Measurements from ENCODE around the gene ROGDI.
A peak's percentile ranks its signal among the peaks of the same experiment; 100 is the strongest.

DNA sequence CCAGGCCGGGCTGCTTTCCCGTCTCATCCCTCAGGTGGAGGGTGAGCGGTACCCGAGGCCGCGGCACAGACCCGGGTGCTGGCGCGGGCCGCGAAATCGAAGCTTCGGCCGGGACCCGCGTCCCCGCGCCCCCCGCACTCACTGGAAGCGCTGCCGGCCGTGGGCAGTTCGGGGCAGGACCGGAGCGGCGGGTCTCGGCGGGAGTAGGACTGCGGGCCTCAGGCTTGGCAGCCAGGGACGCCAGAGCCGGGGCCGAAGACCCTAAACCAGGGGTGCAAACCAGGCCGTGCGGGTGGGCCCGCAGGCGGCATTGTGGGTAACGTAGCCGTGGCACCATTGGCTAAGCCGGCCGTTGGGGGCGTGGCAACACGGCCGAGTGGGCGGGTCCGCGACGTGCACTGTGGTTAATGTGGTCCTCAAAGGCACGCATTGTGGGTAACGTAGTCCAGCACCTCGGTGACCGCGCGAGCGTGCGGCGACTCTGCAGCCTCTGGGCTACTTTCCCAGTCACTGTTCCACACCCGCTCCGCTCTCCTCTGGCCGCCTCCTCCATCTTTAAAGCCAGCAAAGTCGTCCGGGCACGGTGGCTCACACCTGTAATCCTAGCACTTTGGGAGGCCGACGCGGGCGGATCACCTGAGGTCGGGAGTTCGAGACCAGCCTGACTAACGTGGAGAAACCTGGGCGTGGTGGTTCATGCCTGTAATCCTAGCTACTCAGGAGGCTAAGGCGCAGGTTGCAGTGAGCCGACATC is 35.4 kb downstream of the ROGDI start, which contains the start of gene ZNF500:
- TF ChIP-seq CTCF (IDR thresholded peaks at IDR 0.05; ENCODE audit: low read depth, low read length) (no peak), POLR2A (IDR thresholded peaks at IDR 0.05; ENCODE audit: extremely low read depth, insufficient read length) (peak; percentile 58), MAX (IDR thresholded peaks at IDR 0.05; ENCODE audit: low read depth, low read length) (peak; percentile 76; the same call in 1 of the 2 replicates), MYC (IDR thresholded peaks at IDR 0.05; ENCODE audit: low read depth, low read length) (peak; percentile 84)
